Fibroblast of skin of right quadriceps (primary cell): ENCODE measurements around the gene CCDC71L.
A peak's percentile ranks its signal among the peaks of the same experiment; 100 is the strongest.

ENCODE experiments used
- DNase-seq: peaks from one replicate; pipeline ENCODE4 v3.0.0-alpha.2; 2013

Gene CCDC71L

DNA sequence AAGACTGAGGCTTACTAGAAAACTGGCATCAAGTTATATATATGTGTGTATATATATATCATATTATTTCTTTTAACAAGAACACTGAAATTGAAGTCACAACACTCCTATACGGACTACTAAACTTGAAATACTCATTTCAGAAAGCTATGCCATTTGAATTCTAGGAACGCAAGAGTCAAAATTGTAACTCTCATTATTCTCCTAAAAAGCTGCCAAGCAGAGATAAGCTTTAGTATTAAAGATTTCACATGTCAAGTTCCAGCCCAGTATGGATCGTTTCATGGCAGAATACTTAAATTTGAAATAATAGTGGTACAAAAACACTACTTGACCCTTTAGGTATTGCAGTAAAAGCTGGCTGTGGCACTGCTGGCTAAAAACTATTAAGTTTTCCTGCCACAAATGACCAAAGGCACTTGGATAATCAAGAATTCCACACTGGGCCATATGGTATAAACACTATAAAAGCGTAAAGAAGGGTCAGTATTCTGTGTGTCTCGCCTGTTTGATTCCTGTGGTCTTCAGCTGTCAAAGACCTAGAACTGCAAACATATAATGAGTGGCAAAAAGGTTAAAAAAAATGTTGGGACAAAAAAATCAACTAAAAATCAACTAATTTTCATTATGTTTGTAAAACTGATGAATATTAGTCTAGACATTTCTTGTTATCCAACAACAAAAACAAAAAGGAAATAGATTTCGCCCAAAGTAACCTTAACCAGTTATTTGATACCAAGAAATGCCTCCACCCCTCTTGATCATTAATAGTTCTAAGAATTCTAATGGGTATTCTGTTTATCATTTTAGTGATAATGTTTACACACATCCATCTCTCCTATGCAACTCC lies 2.4 kb downstream of the CCDC71L start:
- DNase-seq, result no peak

DNA sequence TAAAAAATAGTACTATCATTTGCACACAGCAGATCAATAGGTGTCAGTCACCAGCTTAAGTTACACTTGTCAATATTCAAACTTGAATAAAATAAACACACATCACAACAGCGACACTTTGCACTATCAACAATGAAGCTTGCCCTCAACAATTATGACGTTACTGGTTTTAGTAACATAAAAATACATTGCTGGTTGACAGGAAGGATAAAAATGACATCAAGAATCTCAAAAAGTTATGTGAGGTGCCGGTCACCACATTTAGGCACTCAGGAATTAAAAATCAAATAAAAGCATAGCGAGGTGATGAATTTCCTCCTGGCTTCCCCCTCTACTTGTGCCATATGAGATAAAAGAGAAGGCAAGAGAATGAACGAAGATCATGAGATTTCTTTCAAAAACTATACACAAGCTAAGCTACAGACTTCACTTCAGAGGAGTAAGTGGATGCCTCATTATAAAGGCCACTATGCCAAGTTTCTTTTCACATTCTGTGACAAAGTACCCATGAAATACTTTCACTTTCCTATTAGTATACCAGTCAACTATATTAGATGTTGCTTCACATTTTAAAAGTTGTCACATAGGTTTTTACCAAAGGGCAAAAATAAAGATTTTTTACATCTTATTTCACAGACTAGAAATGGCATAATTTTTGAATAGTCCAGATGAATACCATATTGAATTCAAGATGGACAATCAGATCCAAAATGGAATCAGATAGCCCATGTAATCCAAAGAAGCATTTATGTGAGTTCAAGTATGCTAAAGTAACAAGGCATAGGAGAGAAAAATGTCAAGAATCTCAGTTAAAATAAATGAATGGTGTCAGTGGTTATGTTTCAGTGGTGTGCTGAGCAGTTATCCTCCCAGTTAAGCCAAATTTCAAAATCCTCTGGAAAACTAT lies 3.6 kb downstream of the CCDC71L start:
- peak; percentile 51 for DNase-seq

DNA sequence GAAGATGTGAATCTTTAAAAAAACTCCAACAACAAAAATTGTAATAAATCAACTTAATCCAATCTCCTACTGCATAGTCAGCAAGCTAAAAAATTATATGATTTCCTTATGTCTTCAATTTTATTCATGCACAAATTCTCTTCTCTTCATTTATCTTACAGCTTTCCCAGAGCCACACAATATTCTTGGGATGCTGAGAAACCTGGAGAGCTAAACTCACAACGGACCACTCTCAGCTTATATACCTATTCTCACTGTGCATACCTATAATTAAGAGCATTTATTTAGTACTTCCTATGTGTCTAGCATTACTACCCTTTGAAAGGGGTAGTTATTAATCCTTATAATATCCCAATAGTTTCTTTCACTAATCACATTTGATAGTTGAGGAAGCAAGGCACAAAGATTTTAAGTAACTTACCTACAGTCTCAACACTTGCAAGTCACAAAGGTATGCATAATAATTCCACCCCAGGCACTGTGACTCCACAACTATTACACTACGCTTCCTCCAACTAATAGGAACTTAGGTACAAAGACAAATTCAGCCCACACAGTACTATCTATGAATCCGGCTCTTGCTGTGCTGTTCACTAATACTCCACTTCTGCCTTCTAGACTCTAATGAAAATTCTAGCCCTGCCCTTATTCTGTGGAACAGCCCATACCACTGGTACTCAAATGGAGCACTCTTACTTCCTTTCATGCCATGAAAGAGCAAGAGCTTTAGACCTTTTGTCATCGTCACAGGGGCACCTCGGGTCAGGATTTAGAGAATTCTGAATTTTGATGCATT lies 5.1 kb downstream of the CCDC71L start:
- DNase-seq, result no peak

DNA sequence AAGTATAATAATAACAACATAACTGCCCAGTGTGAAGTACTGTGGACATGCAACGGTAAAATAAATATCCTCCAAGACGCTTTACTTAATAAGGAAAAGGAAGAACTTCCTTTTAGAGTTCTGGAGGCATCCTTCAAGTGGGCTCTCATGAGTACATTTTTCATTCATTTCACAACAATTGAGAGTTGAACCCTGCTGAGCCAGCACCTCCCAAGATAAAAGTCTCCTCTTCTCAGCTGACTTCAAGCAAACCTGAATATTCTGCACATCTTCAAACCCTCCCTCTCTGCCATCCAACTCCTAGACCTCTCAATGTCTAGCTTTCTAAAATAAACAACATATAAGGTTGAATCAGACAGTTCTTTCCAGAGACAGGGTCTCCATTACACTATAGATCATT lies 7.5 kb downstream of the CCDC71L start:
- DNase-seq, result no peak

DNA sequence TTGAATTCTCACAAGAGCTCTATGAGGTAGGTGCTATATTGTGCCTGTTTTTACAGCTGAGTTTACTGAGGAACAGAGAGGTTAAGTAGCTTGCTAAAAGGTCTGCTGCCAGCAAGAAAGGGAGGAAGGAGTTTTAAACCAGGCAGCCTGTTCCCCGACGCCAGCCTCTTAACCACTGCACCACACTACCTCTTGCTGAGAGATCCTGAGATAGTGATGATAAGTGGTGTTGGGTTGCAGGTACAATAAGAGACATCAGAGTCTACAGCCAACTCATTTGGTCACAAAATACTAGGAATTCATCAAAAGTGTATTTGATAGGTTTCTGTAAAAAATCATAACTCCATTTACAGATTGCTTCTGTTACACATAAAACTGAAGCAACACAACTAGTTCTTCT lies 8.0 kb downstream of the CCDC71L start:
- DNase-seq, result no peak

DNA sequence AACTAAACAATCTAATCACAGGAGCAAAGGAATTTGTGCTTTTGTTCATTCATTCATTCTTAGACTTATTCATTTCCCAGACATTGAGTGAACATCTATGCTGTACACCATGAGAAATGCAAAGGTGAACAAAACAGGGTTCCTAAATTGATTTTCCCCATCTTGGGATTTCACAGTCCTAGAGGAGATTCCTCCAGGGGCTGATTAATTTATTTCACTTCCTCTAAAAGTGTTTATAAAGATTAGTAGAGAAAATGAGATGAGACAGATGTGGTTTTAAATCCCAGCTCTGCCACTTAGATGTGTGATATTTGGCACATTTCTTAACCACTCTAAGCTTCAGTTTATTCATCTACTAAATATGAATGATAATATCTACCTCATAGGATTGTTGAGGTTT lies 8.9 kb downstream of the CCDC71L start:
- no peak for DNase-seq

DNA sequence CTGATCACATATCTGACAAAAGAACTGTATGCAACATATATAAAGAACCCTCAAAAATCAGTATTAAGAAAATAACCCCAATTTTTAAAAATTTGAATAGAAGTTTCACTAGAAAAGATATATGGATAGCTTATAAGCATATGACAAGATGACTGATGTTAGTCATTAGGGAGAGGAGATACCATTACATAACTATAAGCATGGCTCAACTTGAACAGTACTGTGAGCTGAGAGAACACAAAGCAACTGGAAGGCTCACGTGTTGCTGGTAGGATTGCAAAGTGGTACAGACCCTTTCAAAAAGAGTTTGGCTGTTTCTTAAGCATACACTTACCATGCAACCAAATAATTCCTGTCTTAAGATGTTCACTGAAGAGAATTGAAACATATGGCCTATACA lies 14.7 kb downstream of the CCDC71L start:
- no peak for DNase-seq

DNA sequence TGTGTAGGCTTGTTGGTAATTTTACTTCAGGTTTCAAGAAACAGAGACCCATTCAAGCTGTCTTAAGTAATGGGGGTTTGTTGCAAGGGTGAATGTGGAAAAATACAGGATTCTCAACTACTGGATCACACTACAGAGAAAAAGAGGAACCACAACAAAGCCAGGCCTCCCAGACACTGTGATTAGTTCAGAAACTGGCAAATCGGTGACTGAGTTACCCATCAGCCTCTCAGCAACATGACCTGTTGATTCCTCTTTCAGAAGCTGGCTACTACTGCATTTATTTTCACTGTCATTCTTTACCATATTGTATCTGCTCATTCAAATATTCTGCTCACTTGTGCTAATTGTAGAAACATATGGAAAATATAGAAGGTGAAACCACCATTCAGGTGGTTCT lies 16.0 kb downstream of the CCDC71L start:
- DNase-seq, result no peak

DNA sequence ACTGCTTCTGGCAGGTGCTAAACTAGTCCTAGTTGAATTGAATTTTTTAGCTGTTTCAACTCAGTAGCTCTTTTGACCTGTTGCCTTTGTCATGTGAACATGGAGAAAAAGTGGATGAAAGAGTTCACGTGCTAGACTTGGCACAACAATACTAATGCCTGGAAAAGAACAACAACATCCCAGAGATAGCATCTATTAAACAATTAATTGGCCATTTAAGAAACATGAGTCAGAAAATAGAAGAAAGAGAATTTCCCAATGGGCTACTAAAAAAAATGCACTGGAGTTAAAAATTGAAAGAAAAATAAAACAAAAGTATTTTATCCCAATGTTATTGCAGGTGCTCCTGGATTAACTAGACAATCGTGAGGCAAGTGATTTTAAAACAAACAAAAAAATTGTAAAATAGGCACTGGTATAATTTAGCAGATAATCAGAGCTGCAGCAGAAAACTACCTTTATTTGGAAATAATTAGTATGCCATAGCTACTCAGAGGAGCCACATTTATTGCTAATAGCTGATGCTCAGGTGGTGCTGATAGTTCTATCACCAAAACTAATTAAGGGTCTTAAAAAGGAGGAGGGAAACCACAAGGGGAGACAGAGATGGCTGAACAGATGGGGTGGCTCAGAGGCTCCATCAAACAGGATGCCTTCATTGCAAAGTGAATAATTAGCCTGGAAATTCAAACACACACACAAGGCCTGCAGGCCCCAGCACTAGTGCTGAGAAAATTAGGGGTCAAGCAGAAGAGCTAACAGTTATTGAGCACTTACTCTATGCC lies 17.6 kb downstream of the CCDC71L start:
- no peak for DNase-seq

DNA sequence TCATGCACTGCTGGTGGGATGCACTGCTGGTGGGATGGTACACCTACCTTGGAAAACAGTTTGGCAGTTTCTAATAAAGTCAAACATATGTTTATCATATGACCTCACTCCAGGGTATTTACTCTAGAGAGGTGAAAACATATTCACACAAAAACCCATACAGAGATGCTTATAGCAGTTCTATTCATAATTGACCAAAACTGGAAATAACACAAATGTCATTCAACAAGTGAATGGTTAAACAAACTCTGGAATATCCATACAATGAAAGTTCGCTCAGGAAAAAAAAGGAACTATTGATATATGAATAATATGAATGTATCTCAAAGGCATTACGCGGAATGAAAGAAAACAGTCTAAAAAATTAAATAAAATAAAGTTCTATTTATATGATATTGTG lies 19.5 kb downstream of the CCDC71L start:
- DNase-seq, result no peak

DNA sequence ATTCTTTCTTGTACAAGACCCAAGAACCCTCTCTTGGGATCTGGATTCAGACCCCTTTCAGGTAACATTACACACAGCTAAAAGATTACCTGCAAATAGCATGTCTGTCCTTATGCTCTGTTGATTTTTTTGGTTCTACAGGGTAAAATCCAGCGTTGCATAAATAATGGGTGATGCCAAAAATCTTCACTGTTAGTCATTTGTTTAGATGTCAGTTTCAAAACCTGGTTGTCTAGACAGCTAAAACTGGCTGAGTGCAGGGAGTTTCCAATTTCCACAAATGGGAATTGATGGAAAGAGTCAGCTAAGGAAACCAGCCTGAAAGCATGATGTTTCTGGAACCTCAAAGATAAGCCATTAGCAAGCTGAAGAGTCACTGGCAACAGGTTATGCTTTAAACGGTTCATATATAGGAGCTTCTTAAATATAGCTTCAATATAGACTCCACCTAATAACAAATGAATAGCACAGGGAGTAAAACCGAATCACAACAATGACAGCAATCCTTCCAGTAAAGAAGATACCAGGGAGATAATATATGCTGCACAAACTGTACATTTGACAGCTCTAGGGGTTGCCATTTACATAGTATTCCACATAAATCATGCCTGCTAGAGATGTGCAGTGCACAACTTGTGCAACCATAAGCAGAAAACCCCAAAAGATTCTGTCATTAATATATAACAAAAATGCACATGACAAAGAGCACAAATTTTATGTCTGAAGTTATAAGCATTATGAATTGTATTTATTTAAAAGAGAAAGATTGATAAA lies 20.4 kb downstream of the CCDC71L start:
- DNase-seq, result no peak

DNA sequence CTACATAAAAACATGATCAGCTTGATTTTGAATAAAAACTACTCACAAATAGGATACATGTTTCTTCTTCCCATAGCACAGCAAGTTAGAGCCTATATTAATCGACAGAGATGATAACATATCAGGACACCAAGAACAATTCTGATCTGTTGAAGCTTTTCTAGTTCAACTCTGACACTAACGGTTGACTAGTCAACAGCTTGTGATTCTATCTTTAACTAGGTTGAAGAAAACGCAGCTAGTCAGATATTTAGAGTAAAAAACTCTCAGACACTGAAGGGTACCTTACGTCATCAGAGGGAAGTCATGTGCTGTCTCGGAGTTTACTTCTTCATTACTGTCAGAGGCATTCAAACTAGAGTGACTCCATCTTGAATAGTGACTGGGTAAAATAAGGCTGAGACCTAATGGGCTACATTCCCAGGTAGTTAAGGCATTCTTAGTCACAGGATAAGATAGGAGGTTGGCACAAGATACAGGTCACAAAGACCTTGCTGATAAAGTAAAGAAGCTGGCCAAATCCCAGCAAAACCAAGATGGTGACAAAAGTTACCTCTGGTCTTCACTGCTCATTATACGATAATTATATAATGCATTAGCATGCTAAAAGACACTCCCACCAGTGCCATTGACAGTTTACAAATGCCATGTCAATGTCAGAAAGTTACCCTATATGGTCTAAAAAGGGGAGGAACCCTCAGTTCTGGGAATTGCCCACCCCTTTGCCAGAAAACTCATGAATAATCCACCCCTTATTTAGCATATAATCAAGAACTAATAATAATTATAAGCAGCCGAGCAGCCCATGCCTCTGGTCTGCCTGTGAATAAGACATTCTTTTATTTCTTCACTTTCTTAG lies 21.3 kb downstream of the CCDC71L start:
- no peak for DNase-seq

DNA sequence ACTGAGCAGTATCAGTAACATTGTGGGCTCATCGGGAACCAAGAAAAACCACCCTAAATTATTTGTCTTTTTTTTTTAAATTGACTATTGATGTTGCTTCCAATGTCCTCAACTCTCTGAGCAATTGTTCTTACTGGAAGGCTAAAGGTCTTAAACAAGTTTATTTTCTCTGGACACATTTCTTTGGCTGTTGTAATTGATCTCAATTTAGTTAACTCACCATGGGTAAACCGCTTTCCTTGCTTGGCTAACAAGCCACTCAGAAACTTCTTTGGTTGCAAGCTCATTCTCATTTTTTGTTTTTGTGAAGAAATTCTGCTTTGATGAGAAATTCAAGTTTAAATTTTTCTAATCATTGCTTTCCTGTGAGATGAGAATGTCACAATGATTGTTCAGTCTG lies 25.5 kb downstream of the CCDC71L start:
- DNase-seq, result no peak

DNA sequence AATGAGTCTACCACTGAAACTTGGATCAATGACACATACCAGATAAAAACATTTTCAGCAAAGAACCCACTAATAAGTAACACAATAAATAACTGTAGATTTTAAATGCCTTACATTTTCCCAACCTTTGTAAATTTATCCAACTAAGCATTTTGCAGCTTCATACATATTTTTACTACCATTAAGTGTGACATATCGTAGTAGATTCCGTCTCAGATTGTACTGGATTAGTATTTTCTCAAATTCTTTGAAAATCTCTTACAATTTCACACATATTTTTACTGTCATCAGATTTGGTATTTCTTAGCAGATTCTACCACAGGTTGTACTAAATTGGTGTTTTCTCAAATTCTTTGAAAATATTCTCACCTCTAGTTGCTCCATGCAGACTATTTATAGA lies 26.0 kb downstream of the CCDC71L start:
- DNase-seq, result no peak

DNA sequence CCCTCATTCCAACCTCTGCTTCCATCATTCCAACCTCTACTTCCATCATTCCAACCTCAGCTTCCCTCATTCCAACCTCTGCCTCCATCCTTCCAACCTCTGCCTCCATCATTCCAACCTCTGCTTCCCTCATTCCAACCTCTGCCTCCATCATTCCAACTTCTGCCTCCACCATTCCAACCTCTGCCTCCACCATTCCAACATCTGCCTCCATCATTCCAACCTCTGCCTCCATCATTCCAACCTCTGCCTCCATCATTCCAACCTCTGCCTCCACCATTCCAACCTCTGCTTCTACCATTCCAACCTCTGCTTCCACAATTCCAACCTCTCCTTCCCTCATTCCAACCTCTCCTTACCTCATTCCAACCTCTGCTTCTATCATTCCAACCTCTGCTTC lies 30.3 kb downstream of the CCDC71L start:
- no peak for DNase-seq

DNA sequence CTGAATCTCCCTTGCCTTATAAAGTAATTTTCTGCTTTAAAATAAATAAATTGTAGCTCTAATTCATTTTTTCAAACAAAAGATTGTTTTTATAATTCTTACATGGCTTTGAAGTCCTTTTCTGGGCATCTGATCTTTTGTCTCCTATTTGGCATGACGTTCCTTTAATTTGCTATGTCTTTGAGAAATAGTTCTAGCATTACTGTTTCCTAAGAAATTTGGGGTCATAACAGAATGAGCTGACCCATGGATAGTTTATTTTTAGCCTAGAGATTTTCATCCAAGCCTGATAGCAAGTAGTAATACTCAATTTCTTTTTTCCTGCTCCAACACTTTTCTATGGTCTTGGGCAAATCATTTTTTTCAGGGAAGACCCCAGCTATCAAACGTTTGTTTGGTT lies 31.4 kb downstream of the CCDC71L start:
- DNase-seq, result peak; percentile 43

DNA sequence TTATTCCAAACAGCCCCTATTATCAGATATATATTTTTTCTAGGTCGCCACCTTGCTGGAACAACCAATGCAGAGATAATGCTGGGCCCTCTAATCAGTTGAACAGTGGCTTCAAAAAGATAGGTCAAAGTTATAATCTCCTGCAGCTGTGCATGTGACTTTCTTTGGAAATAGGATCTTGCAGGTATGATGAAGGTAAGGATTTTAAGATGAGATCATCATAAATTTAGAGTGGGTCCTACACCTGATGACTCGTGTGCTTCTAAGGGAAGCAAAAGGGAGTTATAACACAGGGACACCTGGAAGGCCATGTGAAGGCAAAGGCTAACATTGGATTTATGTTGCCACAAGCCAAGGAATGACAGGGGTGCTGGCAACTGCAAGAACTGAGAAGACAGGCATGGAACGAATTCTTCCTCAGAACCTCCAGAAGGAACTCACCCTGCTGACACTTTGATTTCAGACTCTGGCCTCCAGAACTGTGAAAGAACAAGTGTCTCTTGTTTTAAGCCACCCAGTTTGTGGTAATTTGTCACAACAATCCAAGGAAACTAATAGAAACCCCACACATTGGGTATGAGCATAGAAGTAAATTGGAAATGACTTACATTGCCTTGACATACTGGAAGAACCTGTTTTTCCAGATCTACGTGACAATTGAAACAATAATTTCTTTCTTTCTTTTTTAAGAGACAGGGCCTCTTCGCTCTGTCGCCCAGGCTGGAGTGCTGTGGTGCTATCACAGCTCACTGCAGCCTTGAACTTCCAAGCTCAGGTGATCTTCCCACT lies 34.4 kb downstream of the CCDC71L start:
- DNase-seq, result no peak

DNA sequence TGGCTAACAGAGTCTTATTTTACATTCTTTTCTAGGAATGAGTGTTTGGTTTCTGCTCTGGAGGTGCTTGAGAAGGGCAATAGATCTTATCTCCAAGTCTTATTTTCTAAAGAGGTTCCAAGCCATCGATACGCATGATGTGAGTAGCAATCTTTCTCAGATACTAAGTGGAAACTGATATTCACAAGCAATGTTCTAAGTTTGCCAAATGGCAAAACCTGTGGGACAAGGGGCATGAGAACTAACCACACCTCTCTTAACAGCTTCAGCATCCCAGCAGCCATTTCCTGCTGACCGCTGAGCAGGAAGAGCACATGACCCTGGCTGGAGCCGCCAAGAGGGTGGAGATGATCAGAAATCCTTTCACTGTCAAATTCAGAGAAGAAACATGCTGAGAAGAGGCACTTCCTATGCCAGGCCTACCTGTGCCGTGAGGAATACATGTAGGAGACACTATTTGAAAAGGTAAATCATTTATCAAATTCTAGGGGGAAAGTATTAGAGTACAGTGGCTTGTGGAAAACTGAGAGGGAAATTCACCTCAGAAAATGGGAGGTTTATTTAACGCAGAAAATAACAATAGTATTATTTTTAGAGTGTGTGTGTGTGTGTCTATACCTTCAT lies 35.2 kb downstream of the CCDC71L start:
- no peak for DNase-seq

DNA sequence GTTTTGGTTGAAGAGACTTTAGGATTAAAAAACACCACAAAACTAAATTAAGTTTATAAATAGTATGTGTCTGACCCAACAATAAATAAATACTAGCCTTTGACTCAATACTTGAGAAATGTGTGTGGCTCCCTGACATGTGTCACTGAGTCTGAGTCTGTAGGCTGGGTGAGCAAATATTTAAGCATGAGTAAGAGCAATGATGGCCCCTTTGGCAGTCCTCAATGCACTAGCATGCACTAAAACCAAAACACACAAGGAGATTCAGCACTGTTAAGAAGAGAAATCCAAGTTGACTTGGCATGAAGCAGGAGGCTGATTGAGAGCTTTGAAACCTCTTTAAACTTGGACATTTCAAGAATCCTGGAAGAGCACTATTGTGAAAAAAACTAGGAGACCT lies 37.1 kb downstream of the CCDC71L start:
- DNase-seq, result peak; percentile 90
